Testis (tissue), 3 donors: ENCODE data around the gene FXYD7. TPM values are rescaled to one million over a fixed set of nuclear protein-coding genes. Genes with fewer than 3 reads are reported as not detected.

ENCODE experiments used
- DNase-seq: peaks from one replicate; pipeline ENCODE4 v3.0.0-alpha.2; 2019
- H3K27ac ChIP-seq, 2 donors: fragments of 200-600 bp; sonication (generic); one replicate each; pipeline ENCODE4 v1.5.1; 2019
- H3K27me3 ChIP-seq: fragments of 200-600 bp; sonication (generic); one replicate; pipeline ENCODE4 v1.5.1; 2019
- H3K36me3 ChIP-seq: fragments of 200-600 bp; sonication (generic); one replicate; pipeline ENCODE4 v1.5.1; 2017; ENCODE audit warnings: low read depth; ENCODE audit errors: missing control alignments
- H3K4me1 ChIP-seq: fragments of 200-600 bp; sonication (generic); one replicate; pipeline ENCODE4 v1.5.1; 2019
- H3K4me3 ChIP-seq, 2 donors: fragments of 200-600 bp; sonication (generic); one replicate each; pipeline ENCODE4 v1.5.1; 2017 to 2019
- H3K9me3 ChIP-seq: fragments of 200-600 bp; sonication (generic); one replicate; pipeline ENCODE4 v1.5.1; 2017
- POLR2A ChIP-seq: fragments of 450-650 bp; IDR thresholded peaks from one replicate; pipeline ENCODE4 v1.6.1; 2017; ENCODE audit warnings: antibody characterized with exemption, mild to moderate bottlenecking, moderate library complexity
- WGBS, 2 donors: methylation state at CpG; one replicate each; pipeline ENCODE4 v1.1.5; 2018; 5-methylcytosine and 5-hydroxymethylcytosine counted together
- intact Hi-C: fragments of 100-400 bp; cut with DNase I; formaldehyde crosslinking; loops from one replicate; pipeline ENCODE4 v1.15.1; 2023; ENCODE audit warnings: low total_unique reads
- polyA plus RNA-seq: library from polyadenylated mRNA; stranded (reverse); fragments of 350-450 nt; fragmentation: Illumina TruSeq; extraction: RNeasy Lipid Tissue Mini Kit (QIAGEN cat#74804); gene quantifications from one replicate; pipeline ENCODE4 v1.2.3, GENCODE V29; 2014; ENCODE audit warnings: low read depth, low replicate concordance; ENCODE audit not compliant: insufficient read depth
- total RNA-seq, 2 donors: library from RNA; depleted of rRNA; stranded (reverse); fragments of >200 nt; gene quantifications; one replicate each; pipeline ENCODE4 v1.2.3, GENCODE V29; 2016
- TF ChIP-seq, protein P1 (sequence below), 3 experiments: fragments of 450-650 bp in 2 of 3; fragments of 200-600 bp in 1 of 3; sonication (generic) in 1 of 3; IDR thresholded peaks; one replicate each; pipeline ENCODE4 v1.5.1; 2016 to 2019; ENCODE audit warnings: antibody characterized with exemption in 3 of 3, mild to moderate bottlenecking in 2 of 3, moderate library complexity in 1 of 3

Gene FXYD7
- total and polyA plus RNA-seq, 3 donors from 2014 or later: 1.2 to 2.1 TPM; not detected in 1

DNA sequence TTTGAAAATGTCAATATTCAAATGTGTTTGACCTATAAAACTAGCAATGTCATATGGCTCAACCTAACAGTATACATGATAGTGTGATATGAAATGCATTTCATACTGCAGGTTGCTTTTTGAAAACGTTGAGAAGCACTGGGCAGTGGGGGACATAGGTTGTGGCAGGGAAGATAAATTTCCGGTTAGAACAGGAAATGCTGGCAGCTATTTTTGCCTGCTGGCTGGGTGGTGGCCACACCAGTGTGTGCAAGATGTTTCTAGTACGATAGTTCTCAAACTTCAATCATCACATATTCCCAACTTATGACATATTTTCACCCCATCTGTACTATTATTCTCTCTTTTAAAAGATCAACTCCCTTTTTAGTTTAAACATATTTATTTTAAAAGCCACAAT is 28.7 kb downstream of the FXYD7 start:
- intact Hi-C loops: no loop called here
- DNase-seq: no peak
- H3K4me1 ChIP-seq: no peaks in the 10 kb centered on the region
- H3K27ac ChIP-seq: no peak overlapping the region
- no peaks in the 10 kb centered on the region for H3K36me3 ChIP-seq
- no peak for TF ChIP-seq POLR2A
- TF ChIP-seq, protein P1, sequence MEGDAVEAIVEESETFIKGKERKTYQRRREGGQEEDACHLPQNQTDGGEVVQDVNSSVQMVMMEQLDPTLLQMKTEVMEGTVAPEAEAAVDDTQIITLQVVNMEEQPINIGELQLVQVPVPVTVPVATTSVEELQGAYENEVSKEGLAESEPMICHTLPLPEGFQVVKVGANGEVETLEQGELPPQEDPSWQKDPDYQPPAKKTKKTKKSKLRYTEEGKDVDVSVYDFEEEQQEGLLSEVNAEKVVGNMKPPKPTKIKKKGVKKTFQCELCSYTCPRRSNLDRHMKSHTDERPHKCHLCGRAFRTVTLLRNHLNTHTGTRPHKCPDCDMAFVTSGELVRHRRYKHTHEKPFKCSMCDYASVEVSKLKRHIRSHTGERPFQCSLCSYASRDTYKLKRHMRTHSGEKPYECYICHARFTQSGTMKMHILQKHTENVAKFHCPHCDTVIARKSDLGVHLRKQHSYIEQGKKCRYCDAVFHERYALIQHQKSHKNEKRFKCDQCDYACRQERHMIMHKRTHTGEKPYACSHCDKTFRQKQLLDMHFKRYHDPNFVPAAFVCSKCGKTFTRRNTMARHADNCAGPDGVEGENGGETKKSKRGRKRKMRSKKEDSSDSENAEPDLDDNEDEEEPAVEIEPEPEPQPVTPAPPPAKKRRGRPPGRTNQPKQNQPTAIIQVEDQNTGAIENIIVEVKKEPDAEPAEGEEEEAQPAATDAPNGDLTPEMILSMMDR (IDR thresholded peaks at IDR 0.05): no peak
- no peak overlapping the region for H3K4me3 ChIP-seq
- H3K27me3 ChIP-seq: no peaks in the 10 kb centered on the region
- no peaks in the 10 kb centered on the region for H3K9me3 ChIP-seq
- WGBS, 2 donors: 46 to 60% methylated on average over 3 of the region's 3 CpGs

DNA sequence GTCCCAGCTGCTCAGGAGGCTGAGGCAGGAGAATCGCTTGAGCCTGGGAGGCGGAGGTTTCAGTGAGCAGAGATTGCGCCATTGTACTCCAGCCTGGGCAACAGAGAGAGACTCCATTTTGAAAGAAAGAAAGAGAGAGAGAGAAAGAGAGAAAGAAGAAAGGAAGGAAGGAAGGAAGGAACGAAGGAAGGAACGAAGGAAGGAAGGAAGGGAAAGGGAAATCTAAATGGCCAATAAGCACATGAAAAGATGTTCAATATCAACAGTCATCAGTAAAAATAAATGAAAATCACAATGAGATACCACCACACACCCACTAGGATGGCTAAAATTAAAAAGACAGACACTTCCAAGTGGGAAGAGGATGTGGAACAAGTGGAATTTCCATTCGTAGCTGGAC is 31.2 kb downstream of the FXYD7 start:
- DNase-seq: no peak
- H3K27ac ChIP-seq: no peak overlapping the region
- no peak for TF ChIP-seq POLR2A
- TF ChIP-seq, protein P1 (IDR thresholded peaks at IDR 0.05): no peak
- WGBS, 2 donors: 93 to 96% methylated on average over 6 of the region's 6 CpGs
- H3K36me3 ChIP-seq: no peaks in the 10 kb centered on the region
- no peaks in the 10 kb centered on the region for H3K4me1 ChIP-seq
- H3K27me3 ChIP-seq: no peaks in the 10 kb centered on the region
- no peak overlapping the region for H3K4me3 ChIP-seq
- no peaks in the 10 kb centered on the region for H3K9me3 ChIP-seq
- intact Hi-C loops: no loop called here

- no peak for DNase-seq
- Histone ChIP-seq H3K4me3 (no peak overlapping the region), H3K27ac (no peak overlapping the region), H3K4me1 (no peaks in the 10 kb centered on the region), H3K36me3 (no peaks in the 10 kb centered on the region), H3K27me3 (no peaks in the 10 kb centered on the region), H3K9me3 (no peaks in the 10 kb centered on the region)
- intact Hi-C loops: no loop called here
- WGBS, 2 donors: 85 to 88% methylated on average over 3 of the region's 3 CpGs
- no peak for TF ChIP-seq POLR2A
- TF ChIP-seq, protein P1 (IDR thresholded peaks at IDR 0.05): no peak
Observed at GRCh38 chr19:35176181-35176570, 33.1 kb downstream of the FXYD7 start.

DNA sequence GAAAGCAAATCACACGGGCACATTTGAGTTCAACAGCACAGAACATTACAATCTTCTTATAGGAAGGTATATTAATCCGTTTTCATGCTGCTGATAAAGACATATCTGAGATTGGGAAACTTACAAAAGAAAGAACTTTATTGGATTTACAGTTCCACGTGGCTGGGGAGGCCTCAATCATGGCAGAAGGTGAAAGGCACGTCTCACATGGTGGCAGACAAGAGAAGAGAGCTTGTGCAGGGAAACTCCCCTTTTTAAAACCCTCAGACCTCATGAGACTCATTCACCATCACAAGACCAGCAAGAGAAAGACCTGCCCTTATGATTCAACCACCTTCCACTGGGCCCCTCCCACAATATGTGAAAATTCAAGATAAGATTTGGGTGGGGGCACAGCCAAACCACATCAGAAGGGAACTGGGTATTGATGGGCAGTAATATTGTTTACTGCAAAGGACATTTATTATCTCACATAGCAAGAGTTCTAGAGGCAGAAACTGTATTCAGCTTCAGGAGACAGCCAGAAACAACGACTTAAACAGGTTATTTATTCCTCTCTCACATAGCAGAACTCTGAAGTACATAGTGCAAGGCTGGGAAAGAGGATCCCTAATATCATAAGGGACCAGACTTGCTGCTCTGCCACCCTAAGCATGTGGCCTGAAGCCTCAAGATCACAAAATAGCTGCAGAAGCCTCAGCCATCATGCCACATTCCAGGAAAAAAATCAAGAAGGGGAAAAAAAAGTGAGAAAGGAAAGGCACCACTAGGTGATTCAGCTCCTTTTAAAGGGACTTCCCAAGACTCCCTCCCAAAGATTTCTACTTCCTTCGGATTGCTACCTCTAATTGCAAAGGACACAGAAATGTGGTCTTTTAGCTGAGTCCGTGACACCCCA is 34.6 kb downstream of the FXYD7 start:
- WGBS, 2 donors: 80 to 84% methylated on average over 7 of the region's 7 CpGs
- no peak overlapping the region for H3K27ac ChIP-seq
- no peak for DNase-seq
- no peak overlapping the region for H3K4me3 ChIP-seq
- no peaks in the 10 kb centered on the region for H3K36me3 ChIP-seq
- no peaks in the 10 kb centered on the region for H3K27me3 ChIP-seq
- no peaks in the 10 kb centered on the region for H3K4me1 ChIP-seq
- intact Hi-C loops: no loop called here
- TF ChIP-seq POLR2A: no peak
- TF ChIP-seq, protein P1 (IDR thresholded peaks at IDR 0.05): no peak
- H3K9me3 ChIP-seq: no peaks in the 10 kb centered on the region

- no peak for DNase-seq
- no peaks in the 10 kb centered on the region for H3K4me1 ChIP-seq
- no peak overlapping the region for H3K27ac ChIP-seq
- no peaks in the 10 kb centered on the region for H3K36me3 ChIP-seq
- H3K9me3 ChIP-seq: no peaks in the 10 kb centered on the region
- no peak overlapping the region for H3K4me3 ChIP-seq
- no peak for TF ChIP-seq POLR2A
- TF ChIP-seq, protein P1 (IDR thresholded peaks at IDR 0.05): no peak
- intact Hi-C loops: no loop called here
- 75 to 78% methylated on average over 2 of the region's 2 CpGs for WGBS, 2 donors
- no peaks in the 10 kb centered on the region for H3K27me3 ChIP-seq
Observed at GRCh38 chr19:35178701-35179100, 35.6 kb downstream of the FXYD7 start.
